Measurements from ENCODE around the gene LHX5.

Gene LHX5

GRCh38 chr12:113474635-113475436 lies 3.2 kb upstream of the LHX5 start:
- H3K4me3 ChIP-seq (ENCODE audit: control insufficient read depth, low read depth, low read length) = no peak overlapping the region
- TF ChIP-seq, protein P1, sequence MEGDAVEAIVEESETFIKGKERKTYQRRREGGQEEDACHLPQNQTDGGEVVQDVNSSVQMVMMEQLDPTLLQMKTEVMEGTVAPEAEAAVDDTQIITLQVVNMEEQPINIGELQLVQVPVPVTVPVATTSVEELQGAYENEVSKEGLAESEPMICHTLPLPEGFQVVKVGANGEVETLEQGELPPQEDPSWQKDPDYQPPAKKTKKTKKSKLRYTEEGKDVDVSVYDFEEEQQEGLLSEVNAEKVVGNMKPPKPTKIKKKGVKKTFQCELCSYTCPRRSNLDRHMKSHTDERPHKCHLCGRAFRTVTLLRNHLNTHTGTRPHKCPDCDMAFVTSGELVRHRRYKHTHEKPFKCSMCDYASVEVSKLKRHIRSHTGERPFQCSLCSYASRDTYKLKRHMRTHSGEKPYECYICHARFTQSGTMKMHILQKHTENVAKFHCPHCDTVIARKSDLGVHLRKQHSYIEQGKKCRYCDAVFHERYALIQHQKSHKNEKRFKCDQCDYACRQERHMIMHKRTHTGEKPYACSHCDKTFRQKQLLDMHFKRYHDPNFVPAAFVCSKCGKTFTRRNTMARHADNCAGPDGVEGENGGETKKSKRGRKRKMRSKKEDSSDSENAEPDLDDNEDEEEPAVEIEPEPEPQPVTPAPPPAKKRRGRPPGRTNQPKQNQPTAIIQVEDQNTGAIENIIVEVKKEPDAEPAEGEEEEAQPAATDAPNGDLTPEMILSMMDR (IDR thresholded peaks at IDR 0.05; ENCODE audit: control insufficient read depth, insufficient read depth, low read depth, low read length, missing control alignments) = no peak
- DNase-seq (ENCODE audit: low read depth) = no peak

DNA sequence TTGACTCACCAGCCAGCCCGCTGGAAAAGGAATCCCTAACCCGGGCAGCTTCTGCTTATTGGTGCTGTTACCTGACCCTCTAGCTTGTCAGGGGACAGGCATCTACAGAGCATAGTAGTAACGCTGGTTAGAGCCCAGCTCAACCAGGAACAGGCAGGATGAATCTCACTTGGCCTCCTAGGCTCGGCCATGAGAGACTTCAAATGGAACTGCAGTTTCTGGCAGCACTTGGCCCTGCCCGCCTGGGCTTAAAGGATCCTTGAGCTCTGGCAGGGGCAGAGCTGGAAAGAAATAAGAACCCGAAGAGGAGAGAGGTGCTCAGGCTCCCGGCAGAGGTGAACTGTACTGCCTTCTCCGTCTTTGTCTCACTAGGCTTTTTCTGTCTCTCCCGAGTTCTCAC lies 2.3 kb upstream of the LHX5 start:
- TF ChIP-seq, protein P1 (IDR thresholded peaks at IDR 0.05; ENCODE audit: control insufficient read depth, insufficient read depth, low read depth, low read length, missing control alignments) = no peak
- no peak overlapping the region for H3K4me3 ChIP-seq (ENCODE audit: control insufficient read depth, low read depth, low read length)
- no peak for DNase-seq (ENCODE audit: low read depth)

GRCh38 chr12:113473400-113473799 lies 1.7 kb upstream of the LHX5 start:
- no peak overlapping the region for H3K4me3 ChIP-seq (ENCODE audit: control insufficient read depth, low read depth, low read length)
- TF ChIP-seq, protein P1 (IDR thresholded peaks at IDR 0.05; ENCODE audit: control insufficient read depth, insufficient read depth, low read depth, low read length, missing control alignments) = no peak
- no peak for DNase-seq (ENCODE audit: low read depth)

DNA sequence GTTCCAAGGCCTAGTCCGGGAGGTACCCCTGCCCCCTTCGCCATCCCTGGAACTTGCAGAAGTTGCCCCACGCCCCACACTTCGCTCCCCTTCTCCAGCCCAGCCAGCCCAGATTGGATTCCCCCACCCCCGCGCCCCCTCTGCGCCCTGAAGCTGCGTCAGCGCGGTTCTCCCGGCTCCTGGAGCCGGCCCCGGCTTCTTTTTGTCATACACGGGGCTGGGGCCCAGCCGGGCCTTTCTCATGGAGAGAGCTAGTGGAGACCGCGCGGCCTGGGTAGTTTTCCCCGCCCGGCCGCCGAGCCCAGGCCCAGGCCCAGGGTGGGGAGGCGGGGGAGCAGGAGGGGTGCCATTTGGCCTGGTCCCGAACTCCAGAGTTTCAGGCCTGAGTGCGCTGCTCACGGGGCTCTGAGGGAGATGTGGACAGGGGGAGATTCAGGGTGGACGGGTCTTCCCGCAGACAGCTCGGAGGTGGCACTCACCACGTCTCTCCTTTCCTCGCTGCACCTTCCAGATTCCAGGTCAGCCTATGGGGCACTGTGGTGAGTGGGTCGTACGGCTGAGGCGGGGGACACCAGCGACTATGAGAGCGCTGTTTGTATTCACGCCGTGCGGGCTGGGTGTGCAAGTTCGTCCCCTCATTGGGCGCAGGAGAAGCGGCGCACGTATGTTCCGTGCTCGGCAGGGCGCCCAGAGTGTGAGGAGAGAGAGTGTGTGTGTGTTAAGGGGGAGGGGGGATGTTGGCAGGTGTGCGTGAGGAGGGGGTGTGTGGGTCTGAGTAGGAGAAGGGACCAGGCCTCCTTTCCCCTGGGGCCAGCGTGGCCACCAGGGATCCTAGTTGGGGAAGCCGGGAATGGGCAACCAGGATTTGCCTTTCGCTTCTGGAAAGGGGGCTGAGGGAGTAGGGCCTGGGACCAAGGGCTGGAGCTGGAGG lies 785 bp upstream of the LHX5 start:
- DNase-seq (ENCODE audit: low read depth) = no peak
- TF ChIP-seq, protein P1 (IDR thresholded peaks at IDR 0.05; ENCODE audit: control insufficient read depth, insufficient read depth, low read depth, low read length, missing control alignments) = no peak
- H3K4me3 ChIP-seq (ENCODE audit: control insufficient read depth, low read depth, low read length) = no peak overlapping the region

GRCh38 chr12:113470871-113471618 lies 626 bp downstream of the LHX5 start:
- TF ChIP-seq, protein P1 (IDR thresholded peaks at IDR 0.05; ENCODE audit: control insufficient read depth, insufficient read depth, low read depth, low read length, missing control alignments) = no peak
- H3K4me3 ChIP-seq (ENCODE audit: control insufficient read depth, low read depth, low read length) = no peak overlapping the region
- no peak for DNase-seq (ENCODE audit: low read depth)
